RWPE2 (cell line): ENCODE data around the gene MDH2.
"Not testable (repeated sequence)": the region's sequence is repeated elsewhere in the genome, so short reads cannot be mapped to it uniquely, and the experiment has no call there.

Experiments
- ATAC-seq: fragments of 200-7000 bp; cut with Tn5 transposase; 3 replicates; pipeline ENCODE4 v1.9.1; 2021; ENCODE audit warnings: low read depth
- DNase-seq: peaks from one replicate; pipeline ENCODE4 v3.0.0-alpha.2; 2020; ENCODE audit warnings: low spot score
- H3K27ac ChIP-seq: fragments of 450-650 bp; 2 replicates; pipeline ENCODE4 v1.5.1; 2017; ENCODE audit warnings: mild to moderate bottlenecking; ENCODE audit not compliant: poor library complexity, severe bottlenecking
- H3K27me3 ChIP-seq: fragments of 250-450 bp; sonication (Bioruptor Pico); 2 replicates; pipeline ENCODE4 v1.5.1; 2021; ENCODE audit warnings: mild to moderate bottlenecking, moderate library complexity; ENCODE audit not compliant: insufficient read depth, poor library complexity, severe bottlenecking
- H3K36me3 ChIP-seq: fragments of 250-450 bp; sonication (Bioruptor Pico); 2 replicates; pipeline ENCODE4 v1.5.1; 2020; ENCODE audit warnings: low read depth, mild to moderate bottlenecking, moderate library complexity
- H3K4me1 ChIP-seq: fragments of 250-450 bp; sonication (Bioruptor Pico); 2 replicates; pipeline ENCODE4 v1.5.1; 2021; ENCODE audit warnings: mild to moderate bottlenecking, moderate library complexity; ENCODE audit not compliant: insufficient read depth, poor library complexity, severe bottlenecking
- H3K4me3 ChIP-seq: fragments of 250-450 bp; sonication (Bioruptor Pico); 2 replicates; pipeline ENCODE4 v1.5.1; 2021; ENCODE audit warnings: mild to moderate bottlenecking, moderate library complexity; ENCODE audit not compliant: severe bottlenecking
- H3K9me3 ChIP-seq: fragments of 250-450 bp; sonication (Bioruptor Pico); 2 replicates; pipeline ENCODE4 v1.5.1; 2021; ENCODE audit warnings: mild to moderate bottlenecking, moderate library complexity; ENCODE audit not compliant: severe bottlenecking
- CTCF ChIP-seq: fragments of 450-650 bp; IDR thresholded peaks from one replicate; pipeline ENCODE4 v1.5.1; 2017; ENCODE audit warnings: mild to moderate bottlenecking, moderate library complexity; ENCODE audit not compliant: poor library complexity, severe bottlenecking

Gene MDH2

DNA sequence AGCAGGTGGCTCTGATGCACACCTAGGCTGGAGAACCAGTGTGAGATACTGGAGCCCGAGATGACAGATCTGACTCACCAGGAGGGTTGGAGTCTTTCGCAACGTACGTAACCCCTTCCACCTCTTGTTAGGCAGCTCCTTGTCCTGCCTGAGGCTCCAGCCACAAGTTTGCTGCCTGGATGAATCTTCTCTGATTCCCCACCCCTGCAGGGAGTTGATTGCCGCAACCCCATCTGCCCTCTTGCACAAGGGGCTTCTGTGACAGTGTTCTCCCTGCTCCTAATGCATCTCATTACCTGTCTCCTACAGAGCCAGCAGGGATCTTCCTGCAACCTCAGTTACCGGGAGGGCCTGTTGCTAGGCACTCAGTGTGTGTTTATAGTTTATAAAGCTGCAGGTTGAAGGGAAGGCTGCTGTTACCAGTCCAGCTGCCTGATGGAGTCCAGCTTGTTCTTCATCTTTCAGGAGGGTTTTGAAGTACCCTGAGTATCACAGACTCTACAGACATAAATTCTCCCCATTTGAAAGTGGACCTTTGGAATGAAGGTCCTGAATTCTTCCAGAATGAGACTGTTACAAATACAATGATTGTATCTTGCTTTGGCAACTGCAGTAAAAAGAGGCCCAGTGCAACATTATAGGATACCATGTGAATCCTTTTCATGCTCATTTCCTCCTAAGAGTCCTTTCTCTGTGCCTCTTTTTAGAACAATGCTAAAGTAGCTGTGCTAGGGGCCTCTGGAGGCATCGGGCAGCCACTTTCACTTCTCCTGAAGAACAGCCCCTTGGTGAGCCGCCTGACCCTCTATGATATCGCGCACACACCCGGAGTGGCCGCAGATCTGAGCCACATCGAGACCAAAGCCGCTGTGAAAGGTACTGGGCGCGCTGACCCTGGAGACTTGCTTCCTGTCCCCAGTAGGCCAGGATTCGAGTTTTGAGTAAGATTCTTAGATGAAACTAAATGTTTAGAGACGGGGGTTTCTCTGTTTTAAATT is 6.5 kb downstream of the MDH2 start:
- H3K4me1 ChIP-seq = peaks cover 15% of the 10 kb centered on the region
- no peaks in the 10 kb centered on the region for H3K9me3 ChIP-seq
- H3K4me3 ChIP-seq = no peak overlapping the region
- DNase-seq = no peak
- H3K36me3 ChIP-seq = peaks cover 66% of the 10 kb centered on the region
- peak overlapping the region; percentile 16 for H3K27ac ChIP-seq
- no peak for TF ChIP-seq CTCF
- ATAC-seq = peak; percentile 98
- no peaks in the 10 kb centered on the region for H3K27me3 ChIP-seq

GRCh38 chr7:76056241-76056640 is 8.3 kb downstream of the MDH2 start:
- Histone ChIP-seq H3K4me3 (no peak overlapping the region), H3K27me3 (no peaks in the 10 kb centered on the region), H3K27ac (no peak overlapping the region), H3K4me1 (peaks cover 13% of the 10 kb centered on the region), H3K9me3 (no peaks in the 10 kb centered on the region), H3K36me3 (peaks cover 75% of the 10 kb centered on the region)
- no peak for TF ChIP-seq CTCF
- no peak for ATAC-seq
- DNase-seq = no peak

DNA sequence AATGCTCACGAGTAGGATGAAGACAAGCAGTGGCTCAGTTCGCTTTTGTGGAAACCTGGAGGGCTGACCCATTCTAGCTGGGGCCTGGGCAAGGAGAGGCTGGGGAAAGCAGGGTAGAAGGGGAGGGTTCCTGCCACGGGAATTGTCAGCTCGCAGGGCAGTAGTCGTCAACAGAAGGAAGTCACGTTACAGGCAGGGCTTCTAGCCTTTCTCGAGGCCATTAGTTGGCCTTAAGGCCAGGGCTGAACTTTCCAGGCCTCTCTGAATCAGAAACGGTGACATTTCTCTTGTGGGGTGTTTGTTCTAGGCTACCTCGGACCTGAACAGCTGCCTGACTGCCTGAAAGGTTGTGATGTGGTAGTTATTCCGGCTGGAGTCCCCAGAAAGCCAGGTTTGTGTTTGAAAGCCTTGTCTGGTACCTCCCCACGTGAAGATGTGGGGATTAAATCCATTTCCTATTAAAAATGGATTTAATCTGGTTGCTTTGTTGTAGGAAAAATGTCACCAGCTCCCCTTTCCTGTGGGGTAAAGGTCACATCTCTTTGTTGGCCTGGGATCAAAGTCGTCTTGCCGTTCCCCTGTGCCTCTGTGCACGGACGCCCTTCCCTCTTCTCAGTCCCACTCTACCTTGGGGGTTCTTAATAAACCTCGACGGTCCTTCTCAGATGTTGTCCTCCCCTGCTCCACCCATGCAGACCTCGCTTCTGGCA is 9.4 kb downstream of the MDH2 start:
- Histone ChIP-seq H3K36me3 (peaks cover 78% of the 10 kb centered on the region), H3K9me3 (no peaks in the 10 kb centered on the region), H3K27me3 (no peaks in the 10 kb centered on the region), H3K27ac (no peak overlapping the region), H3K4me3 (no peak overlapping the region), H3K4me1 (peaks cover 13% of the 10 kb centered on the region)
- no peak for DNase-seq
- no peak for TF ChIP-seq CTCF
- no peak for ATAC-seq

DNA sequence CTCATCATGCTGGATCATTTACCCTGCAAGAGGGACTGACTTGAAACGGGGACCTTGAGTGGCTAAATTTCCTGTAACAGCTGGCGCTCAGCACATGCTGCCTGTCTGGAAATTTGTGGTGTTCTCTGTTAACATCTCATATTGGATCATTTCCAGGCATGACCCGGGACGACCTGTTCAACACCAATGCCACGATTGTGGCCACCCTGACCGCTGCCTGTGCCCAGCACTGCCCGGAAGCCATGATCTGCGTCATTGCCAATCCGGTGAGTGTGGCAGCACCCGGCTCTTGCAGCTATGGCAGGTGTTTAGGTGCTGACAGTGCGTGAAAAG is 9.9 kb downstream of the MDH2 start:
- peaks cover 13% of the 10 kb centered on the region for H3K4me1 ChIP-seq
- H3K9me3 ChIP-seq = no peaks in the 10 kb centered on the region
- DNase-seq (no peak), ATAC-seq (no peak)
- no peak for TF ChIP-seq CTCF
- H3K27me3 ChIP-seq = no peaks in the 10 kb centered on the region
- peaks cover 83% of the 10 kb centered on the region for H3K36me3 ChIP-seq
- no peak overlapping the region for H3K27ac ChIP-seq
- no peak overlapping the region for H3K4me3 ChIP-seq

DNA sequence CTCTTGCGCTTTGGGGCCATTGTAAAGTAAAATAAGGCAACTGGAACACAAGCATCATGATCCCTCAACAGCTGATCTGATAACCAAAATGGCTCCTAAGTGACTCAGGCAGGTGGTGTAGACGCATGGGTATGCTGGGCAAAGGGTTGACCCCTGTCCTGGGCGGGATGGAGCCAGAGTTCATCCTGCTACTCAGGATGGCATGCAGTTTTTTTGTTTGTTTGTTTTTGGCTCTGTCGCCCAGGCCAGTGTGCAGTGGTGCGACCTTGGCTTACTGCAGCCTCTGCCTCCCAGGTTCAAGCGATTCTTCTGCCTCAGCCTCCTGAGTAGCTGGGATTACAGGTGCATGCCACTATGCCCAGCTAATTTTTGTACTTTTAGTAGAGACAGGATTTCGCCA is 10.8 kb downstream of the MDH2 start:
- H3K27me3 ChIP-seq, ATAC-seq, DNase-seq, H3K27ac ChIP-seq, H3K9me3 ChIP-seq, H3K4me3 ChIP-seq: not testable (repeated sequence)
- Histone ChIP-seq H3K36me3 (peaks cover 91% of the 10 kb centered on the region), H3K4me1 (peaks cover 11% of the 10 kb centered on the region)
